ENCODE results near the gene C6orf120. TPM values are rescaled to one million over a fixed set of nuclear protein-coding genes. Genes with fewer than 3 reads are reported as not detected.

C6orf120 gene
- total RNA-seq, 1 donor from 2014 or later, result 22.6 TPM

DNA sequence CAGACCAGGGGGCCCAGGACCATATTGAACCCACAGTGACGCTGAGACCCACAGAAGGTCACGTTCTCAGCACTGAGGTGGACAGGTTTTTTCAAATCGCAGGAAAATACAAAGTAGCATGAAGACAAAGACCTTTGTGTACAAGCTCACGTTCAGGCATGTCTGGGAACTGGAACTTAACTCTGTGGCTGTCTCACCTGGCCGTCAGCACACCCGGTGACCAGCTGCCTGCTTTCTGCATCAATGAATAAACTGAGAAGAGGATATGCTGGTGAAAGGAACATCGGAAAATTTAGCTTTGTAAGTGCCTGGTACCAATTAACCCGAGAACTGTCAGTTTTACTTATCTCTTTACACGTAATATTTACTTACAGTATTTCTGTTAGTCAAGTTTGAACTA lies 36.6 kb upstream of the C6orf120 start:
- no peak for DNase-seq (ENCODE audit: low spot score)
- H3K36me3 Mint-ChIP-seq (ENCODE audit: low read depth), result no peaks in the 10 kb centered on the region
- no peak overlapping the region for H3K4me3 Mint-ChIP-seq
- no peaks in the 10 kb centered on the region for H3K4me1 Mint-ChIP-seq (ENCODE audit: low read depth)
- H3K9me3 Mint-ChIP-seq, result no peaks in the 10 kb centered on the region
- intact Hi-C loops (cut with micrococcal nuclease), result no loop called here
- no peak overlapping the region for H3K27ac Mint-ChIP-seq
- H3K27me3 Mint-ChIP-seq (ENCODE audit: insufficient read depth), result no peaks in the 10 kb centered on the region

DNA sequence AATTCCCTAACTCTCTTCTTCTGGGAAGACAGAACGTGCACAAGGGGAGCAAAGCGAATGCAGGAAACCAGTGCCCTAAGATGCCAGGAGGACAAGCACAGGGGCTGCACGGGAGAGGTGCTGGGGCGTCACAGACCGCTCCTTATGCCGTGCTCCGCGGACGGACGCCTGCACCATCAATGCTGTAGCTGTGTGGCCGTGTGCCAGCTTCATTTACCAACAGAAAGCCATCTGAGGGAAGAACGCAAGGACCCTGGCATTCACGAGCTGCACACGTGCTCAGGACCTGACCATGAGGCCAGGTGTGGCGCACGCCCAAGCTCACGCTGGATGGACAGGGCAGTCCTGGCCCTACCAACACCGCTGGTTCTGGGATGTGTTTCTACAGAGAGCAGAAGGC lies 35.5 kb upstream of the C6orf120 start:
- DNase-seq (ENCODE audit: low spot score), result no peak
- H3K36me3 Mint-ChIP-seq (ENCODE audit: low read depth), result no peaks in the 10 kb centered on the region
- no peak overlapping the region for H3K4me3 Mint-ChIP-seq
- peak overlapping the region; percentile 55 for H3K27ac Mint-ChIP-seq
- H3K4me1 Mint-ChIP-seq (ENCODE audit: low read depth), result no peaks in the 10 kb centered on the region
- no peaks in the 10 kb centered on the region for H3K9me3 Mint-ChIP-seq
- H3K27me3 Mint-ChIP-seq (ENCODE audit: insufficient read depth), result no peaks in the 10 kb centered on the region
- intact Hi-C loops (cut with micrococcal nuclease), result no loop called here

DNA sequence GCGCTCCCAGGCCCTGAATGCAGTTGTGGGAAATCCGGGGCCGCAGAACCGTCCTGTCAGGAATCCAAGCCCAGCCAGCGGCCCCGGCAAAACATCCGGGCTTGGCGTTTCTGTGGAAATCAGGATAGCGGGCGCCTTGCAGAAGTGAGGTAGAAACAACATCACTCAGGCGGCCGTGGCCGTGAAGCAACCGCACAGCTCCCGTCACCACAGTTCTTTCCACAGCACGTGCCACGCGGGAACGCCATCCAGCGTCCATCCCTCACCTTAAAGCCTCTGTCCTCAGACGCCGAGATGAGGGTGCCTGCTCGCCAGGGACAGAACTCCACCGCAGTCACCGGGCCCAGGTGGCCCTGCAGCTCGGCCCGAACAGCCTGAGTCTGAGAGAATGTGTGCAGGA lies 34.2 kb upstream of the C6orf120 start:
- Mint-ChIP-seq H3K4me3 (no peak overlapping the region), H3K27me3 (ENCODE audit: insufficient read depth) (no peaks in the 10 kb centered on the region), H3K36me3 (ENCODE audit: low read depth) (no peaks in the 10 kb centered on the region), H3K4me1 (ENCODE audit: low read depth) (no peaks in the 10 kb centered on the region), H3K9me3 (no peaks in the 10 kb centered on the region), H3K27ac (no peak overlapping the region)
- DNase-seq (ENCODE audit: low spot score), result no peak
- intact Hi-C loops (cut with micrococcal nuclease), result no loop called here

DNA sequence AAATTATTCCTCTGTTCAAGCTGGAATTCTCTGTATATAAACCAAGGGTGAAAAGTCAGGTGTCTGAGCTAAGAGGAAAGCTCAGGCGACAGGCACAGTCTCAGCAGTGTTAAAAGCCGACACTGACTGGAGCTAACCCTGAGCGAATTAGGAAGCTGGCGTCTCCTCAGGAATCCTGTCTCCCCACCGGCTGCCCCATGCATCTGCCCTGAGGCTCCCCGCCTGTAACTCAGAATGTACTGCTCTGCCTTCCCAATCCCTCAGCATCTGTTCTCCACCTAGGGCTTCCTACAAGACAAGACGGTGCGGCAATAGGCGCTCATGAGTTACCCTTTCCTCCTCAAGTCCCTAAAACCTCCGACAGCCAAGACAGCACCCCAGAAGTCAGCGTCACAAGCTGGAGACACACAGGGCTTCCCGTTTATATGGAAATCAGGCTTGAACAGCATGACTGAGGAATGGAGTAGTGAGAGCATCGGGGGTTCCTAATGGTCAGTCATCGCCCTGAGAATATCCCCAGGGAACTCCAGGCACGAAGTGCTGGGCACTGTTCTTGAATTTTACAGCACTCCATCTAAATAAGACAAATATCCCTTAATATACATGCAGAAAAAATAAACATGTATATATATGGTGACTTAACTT lies 33.6 kb upstream of the C6orf120 start:
- Mint-ChIP-seq H3K27me3 (ENCODE audit: insufficient read depth) (no peaks in the 10 kb centered on the region), H3K9me3 (no peaks in the 10 kb centered on the region), H3K27ac (no peak overlapping the region), H3K36me3 (ENCODE audit: low read depth) (no peaks in the 10 kb centered on the region), H3K4me3 (no peak overlapping the region), H3K4me1 (ENCODE audit: low read depth) (no peaks in the 10 kb centered on the region)
- DNase-seq (ENCODE audit: low spot score), result no peak
- intact Hi-C loops (cut with micrococcal nuclease), result no loop called here

DNA sequence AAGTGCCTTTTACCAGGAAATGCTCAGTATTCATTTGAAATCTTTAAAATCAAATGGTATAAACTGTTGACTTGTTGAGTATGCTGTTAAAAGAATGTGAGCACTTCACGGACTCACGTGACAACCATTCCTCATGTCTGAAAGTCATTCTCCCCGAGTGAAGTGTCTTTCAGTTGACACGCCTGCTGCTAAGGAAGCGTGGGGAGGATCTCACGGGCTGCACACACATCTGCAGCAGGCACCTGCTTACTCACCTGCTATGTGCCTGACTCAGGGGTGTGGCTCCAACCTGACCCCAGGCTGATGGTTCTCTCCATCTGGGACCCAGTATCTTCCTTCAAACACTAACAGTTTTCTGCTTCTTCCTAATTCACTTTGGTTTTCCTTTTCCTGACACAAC lies 32.8 kb upstream of the C6orf120 start:
- no peaks in the 10 kb centered on the region for H3K27me3 Mint-ChIP-seq (ENCODE audit: insufficient read depth)
- no peaks in the 10 kb centered on the region for H3K4me1 Mint-ChIP-seq (ENCODE audit: low read depth)
- no peak for DNase-seq (ENCODE audit: low spot score)
- no peak overlapping the region for H3K4me3 Mint-ChIP-seq
- no peak overlapping the region for H3K27ac Mint-ChIP-seq
- intact Hi-C loops (cut with micrococcal nuclease), result no loop called here
- no peaks in the 10 kb centered on the region for H3K9me3 Mint-ChIP-seq
- H3K36me3 Mint-ChIP-seq (ENCODE audit: low read depth), result no peaks in the 10 kb centered on the region

DNA sequence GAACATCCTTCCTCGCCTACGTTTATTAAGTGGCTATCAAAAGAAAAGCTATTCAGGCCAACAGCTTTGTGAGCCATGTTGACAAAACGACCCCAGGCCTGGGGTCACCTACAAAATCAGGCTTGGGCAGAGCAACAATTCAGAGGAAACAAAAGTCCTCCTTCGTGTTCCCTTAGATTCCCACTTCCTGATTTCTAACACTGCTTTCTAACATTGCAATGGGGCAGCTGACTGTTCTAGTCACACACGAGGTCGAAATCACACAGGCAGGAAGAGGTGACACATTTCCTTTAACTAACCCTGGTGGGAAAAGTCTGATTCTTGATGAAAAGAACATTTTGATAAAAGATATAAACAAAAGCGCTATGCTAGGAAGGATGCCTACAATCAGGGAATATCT lies 32.0 kb upstream of the C6orf120 start:
- no peaks in the 10 kb centered on the region for H3K9me3 Mint-ChIP-seq
- no peaks in the 10 kb centered on the region for H3K4me1 Mint-ChIP-seq (ENCODE audit: low read depth)
- H3K36me3 Mint-ChIP-seq (ENCODE audit: low read depth), result no peaks in the 10 kb centered on the region
- H3K4me3 Mint-ChIP-seq, result no peak overlapping the region
- H3K27ac Mint-ChIP-seq, result no peak overlapping the region
- intact Hi-C loops (cut with micrococcal nuclease), result no loop called here
- DNase-seq (ENCODE audit: low spot score), result no peak
- H3K27me3 Mint-ChIP-seq (ENCODE audit: insufficient read depth), result no peaks in the 10 kb centered on the region

DNA sequence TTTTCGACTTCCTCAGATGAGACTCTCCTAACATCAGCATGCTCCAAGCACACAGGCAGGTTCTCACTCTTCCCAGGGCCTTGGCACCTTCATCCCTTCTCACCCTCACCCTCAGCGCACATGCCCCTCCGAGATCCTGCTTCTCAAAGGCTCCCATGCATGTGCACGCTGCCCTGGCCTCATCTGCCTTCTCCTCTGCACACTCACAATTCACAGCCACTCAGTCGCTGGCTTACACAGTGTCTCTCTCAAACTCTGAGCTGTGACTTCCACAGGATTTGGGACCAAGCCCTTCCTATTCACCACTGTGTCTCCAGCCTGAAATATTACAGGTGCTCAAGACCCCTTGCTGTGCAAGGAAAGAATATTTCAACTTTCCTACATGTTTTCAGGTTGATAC lies 30.4 kb upstream of the C6orf120 start:
- Mint-ChIP-seq H3K4me3 (no peak overlapping the region), H3K9me3 (no peaks in the 10 kb centered on the region), H3K27me3 (ENCODE audit: insufficient read depth) (no peaks in the 10 kb centered on the region), H3K36me3 (ENCODE audit: low read depth) (no peaks in the 10 kb centered on the region), H3K4me1 (ENCODE audit: low read depth) (no peaks in the 10 kb centered on the region), H3K27ac (no peak overlapping the region)
- intact Hi-C loops (cut with micrococcal nuclease), result no loop called here
- DNase-seq (ENCODE audit: low spot score), result no peak

DNA sequence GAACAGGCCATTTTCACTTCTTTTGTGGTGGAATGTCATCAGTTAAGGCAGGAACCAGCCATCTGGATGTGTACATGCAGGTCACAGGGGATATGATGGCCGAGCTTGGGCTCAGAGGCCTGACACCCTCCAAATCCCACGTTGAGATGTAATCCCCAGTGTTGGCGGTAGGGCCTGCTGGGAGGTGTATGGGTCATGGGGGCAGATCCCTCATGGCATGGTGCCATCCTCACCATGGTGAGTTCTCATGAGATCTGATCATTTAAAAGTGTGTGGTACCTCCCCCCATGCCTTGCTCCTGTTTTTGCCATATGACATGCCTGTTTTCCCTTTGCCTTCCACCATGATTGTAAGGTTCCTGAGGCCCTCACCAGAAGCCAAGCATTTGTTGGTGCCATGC lies 26.9 kb upstream of the C6orf120 start:
- no peak for DNase-seq (ENCODE audit: low spot score)
- Mint-ChIP-seq H3K4me1 (ENCODE audit: low read depth) (no peaks in the 10 kb centered on the region), H3K27ac (no peak overlapping the region), H3K27me3 (ENCODE audit: insufficient read depth) (no peaks in the 10 kb centered on the region), H3K36me3 (ENCODE audit: low read depth) (no peaks in the 10 kb centered on the region), H3K9me3 (no peaks in the 10 kb centered on the region), H3K4me3 (no peak overlapping the region)
- intact Hi-C loops (cut with micrococcal nuclease), result no loop called here

DNA sequence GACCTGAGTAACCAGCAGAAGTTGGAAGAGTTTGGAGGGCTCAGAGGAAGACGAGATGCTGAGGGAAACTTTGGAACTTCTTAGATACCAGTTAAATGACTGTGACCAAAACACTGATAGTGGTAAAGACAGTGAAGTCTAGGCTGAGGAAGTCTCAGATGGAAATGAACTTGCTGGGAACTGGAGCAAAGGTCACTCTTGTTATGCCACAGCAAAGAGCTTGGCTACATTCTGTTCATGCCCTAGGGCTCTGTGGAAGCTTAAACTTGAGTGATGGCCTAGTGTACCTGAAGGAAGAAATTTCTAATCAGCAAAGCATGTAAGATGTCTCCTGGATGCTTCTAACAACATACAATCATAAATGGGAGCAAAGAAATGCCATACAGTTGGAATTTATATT lies 24.8 kb upstream of the C6orf120 start:
- Mint-ChIP-seq H3K36me3 (ENCODE audit: low read depth) (no peaks in the 10 kb centered on the region), H3K9me3 (no peaks in the 10 kb centered on the region), H3K4me1 (ENCODE audit: low read depth) (no peaks in the 10 kb centered on the region), H3K27me3 (ENCODE audit: insufficient read depth) (no peaks in the 10 kb centered on the region), H3K27ac (no peak overlapping the region), H3K4me3 (no peak overlapping the region)
- intact Hi-C loops (cut with micrococcal nuclease), result no loop called here
- DNase-seq (ENCODE audit: low spot score), result no peak

DNA sequence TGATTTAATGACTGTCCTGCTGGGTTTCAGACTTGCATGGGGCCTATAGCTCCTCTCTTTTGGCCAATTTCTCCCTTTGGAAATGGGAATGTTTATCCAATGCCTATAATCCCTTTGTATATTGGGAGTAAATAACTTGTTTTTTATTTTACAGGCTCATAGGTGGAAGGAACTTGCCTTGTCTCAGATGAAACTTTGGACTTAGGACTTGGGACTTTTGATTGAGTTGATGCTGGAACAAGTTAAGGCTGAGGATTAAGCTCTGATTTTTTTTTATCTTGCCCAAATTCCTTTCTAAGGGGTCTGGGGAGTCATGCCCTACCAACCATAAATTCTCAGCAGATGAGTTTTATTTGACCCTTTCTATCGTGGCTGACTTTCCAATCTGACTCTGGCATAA lies 23.6 kb upstream of the C6orf120 start:
- Mint-ChIP-seq H3K27me3 (ENCODE audit: insufficient read depth) (no peaks in the 10 kb centered on the region), H3K27ac (no peak overlapping the region), H3K4me1 (ENCODE audit: low read depth) (peaks cover 3% of the 10 kb centered on the region), H3K9me3 (no peaks in the 10 kb centered on the region), H3K36me3 (ENCODE audit: low read depth) (no peaks in the 10 kb centered on the region), H3K4me3 (no peak overlapping the region)
- DNase-seq (ENCODE audit: low spot score), result no peak
- intact Hi-C loops (cut with micrococcal nuclease), result no loop called here

DNA sequence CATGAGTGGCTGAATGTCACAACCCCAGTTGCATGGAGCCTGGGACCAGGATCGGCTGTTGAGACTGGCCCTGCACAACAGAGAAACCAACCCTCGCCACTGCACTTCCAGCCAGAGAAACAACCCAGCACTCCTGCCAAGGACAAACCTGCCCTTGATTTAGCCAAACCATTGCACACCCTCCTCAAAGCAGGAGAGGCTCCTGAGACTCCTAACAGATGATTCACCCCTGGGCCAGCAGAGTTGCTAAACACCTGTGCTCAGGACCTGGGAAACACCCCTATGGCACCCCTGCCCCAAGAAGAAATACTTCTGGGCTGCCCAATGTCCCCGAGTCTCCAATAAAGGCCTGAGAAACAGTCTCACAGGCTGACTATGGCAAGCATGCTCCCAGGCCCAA lies 17.9 kb upstream of the C6orf120 start:
- Mint-ChIP-seq H3K27ac (no peak overlapping the region), H3K36me3 (ENCODE audit: low read depth) (peaks cover 19% of the 10 kb centered on the region), H3K27me3 (ENCODE audit: insufficient read depth) (no peaks in the 10 kb centered on the region), H3K4me1 (ENCODE audit: low read depth) (peaks cover 6% of the 10 kb centered on the region), H3K9me3 (peaks cover 16% of the 10 kb centered on the region), H3K4me3 (no peak overlapping the region)
- no peak for DNase-seq (ENCODE audit: low spot score)
- intact Hi-C loops (cut with micrococcal nuclease), result no loop called here

DNA sequence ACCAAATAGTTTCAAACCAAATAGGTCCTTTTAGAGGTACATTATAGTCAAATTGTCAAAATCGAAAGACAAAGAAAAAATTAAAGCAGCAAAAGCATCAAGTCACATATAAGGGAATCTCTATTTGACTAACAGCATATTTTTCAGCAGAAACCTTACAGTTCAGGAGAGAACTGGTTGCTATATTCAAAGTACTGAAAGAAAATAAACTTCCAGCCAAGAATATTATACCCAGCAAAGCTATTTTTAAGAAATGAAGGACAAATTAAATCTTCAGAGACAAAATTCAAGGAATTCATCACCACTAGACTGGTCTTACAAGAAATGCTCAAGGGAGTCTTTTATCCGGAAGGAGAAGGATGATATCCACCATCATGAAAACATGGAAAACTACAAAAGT lies 16.1 kb upstream of the C6orf120 start:
- peaks cover 6% of the 10 kb centered on the region for H3K4me1 Mint-ChIP-seq (ENCODE audit: low read depth)
- H3K9me3 Mint-ChIP-seq, result peaks cover 16% of the 10 kb centered on the region
- no peak overlapping the region for H3K4me3 Mint-ChIP-seq
- H3K27ac Mint-ChIP-seq, result no peak overlapping the region
- DNase-seq (ENCODE audit: low spot score), result no peak
- H3K36me3 Mint-ChIP-seq (ENCODE audit: low read depth), result peaks cover 19% of the 10 kb centered on the region
- H3K27me3 Mint-ChIP-seq (ENCODE audit: insufficient read depth), result no peaks in the 10 kb centered on the region
- intact Hi-C loops (cut with micrococcal nuclease), result no loop called here

DNA sequence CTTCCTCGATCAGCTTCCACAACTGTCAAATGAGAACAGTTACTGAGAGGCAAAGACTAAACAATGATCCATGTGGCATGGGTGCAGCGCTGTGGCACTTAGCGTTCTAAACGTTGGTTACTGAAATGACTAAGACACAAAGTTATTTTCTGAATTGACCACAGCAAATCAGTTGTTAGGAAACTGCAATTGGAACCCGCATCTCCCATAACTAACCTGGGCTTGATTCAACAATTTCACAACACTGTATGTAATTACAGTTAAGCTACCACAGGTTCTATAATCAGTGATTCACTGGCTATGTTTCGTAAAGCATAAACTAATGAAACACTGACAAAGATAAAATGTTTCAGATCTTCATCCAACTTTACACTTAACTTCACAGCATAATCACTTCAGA lies 12.6 kb upstream of the C6orf120 start:
- H3K4me1 Mint-ChIP-seq (ENCODE audit: low read depth), result no peaks in the 10 kb centered on the region
- no peak overlapping the region for H3K27ac Mint-ChIP-seq
- peaks cover 16% of the 10 kb centered on the region for H3K9me3 Mint-ChIP-seq
- no peaks in the 10 kb centered on the region for H3K27me3 Mint-ChIP-seq (ENCODE audit: insufficient read depth)
- H3K4me3 Mint-ChIP-seq, result no peak overlapping the region
- intact Hi-C loops (cut with micrococcal nuclease), result no loop called here
- no peak for DNase-seq (ENCODE audit: low spot score)
- peaks cover 19% of the 10 kb centered on the region for H3K36me3 Mint-ChIP-seq (ENCODE audit: low read depth)

DNA sequence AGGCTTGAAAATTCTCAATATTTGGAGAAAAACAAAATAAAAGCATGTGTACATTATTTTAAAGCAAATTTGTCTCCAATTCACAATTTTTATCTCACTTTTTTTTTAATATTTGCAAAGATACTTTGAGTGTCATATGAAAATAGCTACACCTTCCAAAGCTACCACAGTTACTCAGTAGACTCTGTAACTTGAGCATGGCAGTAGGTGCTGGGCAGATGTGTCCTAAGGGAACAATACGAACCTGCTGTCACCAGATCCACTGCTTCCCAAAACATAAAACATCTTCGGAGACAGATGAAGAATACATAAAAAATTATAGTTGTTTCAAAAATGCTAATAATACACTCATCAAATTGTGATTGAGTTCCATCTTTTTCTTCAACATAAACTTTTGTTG lies 10.7 kb upstream of the C6orf120 start:
- H3K4me1 Mint-ChIP-seq (ENCODE audit: low read depth), result no peaks in the 10 kb centered on the region
- H3K36me3 Mint-ChIP-seq (ENCODE audit: low read depth), result peaks cover 7% of the 10 kb centered on the region
- no peak overlapping the region for H3K4me3 Mint-ChIP-seq

More for the DNA sequence above, 10.7 kb upstream of the C6orf120 start:
- no peak for DNase-seq (ENCODE audit: low spot score)
- intact Hi-C loops (cut with micrococcal nuclease), result no loop called here
- Mint-ChIP-seq H3K27ac (no peak overlapping the region), H3K9me3 (peaks cover 13% of the 10 kb centered on the region), H3K27me3 (ENCODE audit: insufficient read depth) (no peaks in the 10 kb centered on the region)
